ENCODE results near the gene SPAG16.

- TF ChIP-seq CTCF (IDR thresholded peaks at IDR 0.05): no peak
- TF ChIP-seq POLR2A (IDR thresholded peaks at IDR 0.05): no peak
- no peak for TF ChIP-seq POLR2AphosphoS5 (IDR thresholded peaks at IDR 0.05)
These were observed 438.8 kb downstream of the SPAG16 start for GRCh38 chr2:213723041-213723560.

Data from prostate gland (tissue), 2 donors.